WI38 (cell line): ENCODE measurements around the gene DUSP5.
A peak's percentile ranks its signal among the peaks of the same experiment; 100 is the strongest.

Experiments used
- H3K4me3 ChIP-seq: 2 replicates; pipeline ENCODE4 v1.5.1; 2011; ENCODE audit warnings: low read depth, mild to moderate bottlenecking, control low read depth, low read length
- CTCF ChIP-seq: IDR thresholded peaks from 2 replicates; pipeline ENCODE4 v1.5.1; 2012; ENCODE audit warnings: low read depth, mild to moderate bottlenecking, control low read depth, low read length

The DUSP5 gene

DNA sequence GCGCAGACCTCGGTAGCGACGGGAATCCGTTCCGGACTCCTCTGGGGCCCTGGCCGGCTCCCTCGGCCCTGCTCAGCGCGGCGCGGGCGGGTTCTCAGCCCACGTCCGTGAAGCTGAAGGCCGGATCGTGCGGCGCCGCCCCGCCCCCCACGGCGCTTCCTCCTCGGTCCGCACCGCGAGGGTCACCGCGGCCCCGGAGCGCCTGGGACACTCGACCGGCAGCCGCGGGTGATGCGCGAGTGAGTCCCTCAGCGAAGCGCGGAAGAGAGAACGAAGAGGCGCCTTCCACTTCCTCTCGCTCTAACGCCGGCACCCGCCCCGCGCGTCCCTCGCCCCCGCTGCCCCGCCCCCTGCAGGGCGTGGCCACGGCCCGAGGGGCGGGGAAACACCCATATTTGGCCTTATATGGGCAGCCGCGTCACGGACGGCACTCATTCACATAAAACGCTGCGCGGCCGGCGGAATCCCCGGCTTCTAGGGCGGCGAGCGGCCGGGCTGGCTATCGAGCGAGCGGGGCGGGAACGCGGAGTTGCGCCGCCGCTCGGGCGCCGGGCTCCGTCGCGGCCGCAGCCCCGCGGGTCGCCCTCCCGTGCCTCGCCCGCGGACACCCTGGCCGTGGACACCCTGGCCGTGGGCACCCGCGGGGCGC is at the start of gene DUSP5:
TSS of gene DUSP5 (plus strand) at position 470 of the 649 bp plus-strand sequence. CDS start 215 bp downstream, outside the sequence.
- no peak for TF ChIP-seq CTCF

DNA sequence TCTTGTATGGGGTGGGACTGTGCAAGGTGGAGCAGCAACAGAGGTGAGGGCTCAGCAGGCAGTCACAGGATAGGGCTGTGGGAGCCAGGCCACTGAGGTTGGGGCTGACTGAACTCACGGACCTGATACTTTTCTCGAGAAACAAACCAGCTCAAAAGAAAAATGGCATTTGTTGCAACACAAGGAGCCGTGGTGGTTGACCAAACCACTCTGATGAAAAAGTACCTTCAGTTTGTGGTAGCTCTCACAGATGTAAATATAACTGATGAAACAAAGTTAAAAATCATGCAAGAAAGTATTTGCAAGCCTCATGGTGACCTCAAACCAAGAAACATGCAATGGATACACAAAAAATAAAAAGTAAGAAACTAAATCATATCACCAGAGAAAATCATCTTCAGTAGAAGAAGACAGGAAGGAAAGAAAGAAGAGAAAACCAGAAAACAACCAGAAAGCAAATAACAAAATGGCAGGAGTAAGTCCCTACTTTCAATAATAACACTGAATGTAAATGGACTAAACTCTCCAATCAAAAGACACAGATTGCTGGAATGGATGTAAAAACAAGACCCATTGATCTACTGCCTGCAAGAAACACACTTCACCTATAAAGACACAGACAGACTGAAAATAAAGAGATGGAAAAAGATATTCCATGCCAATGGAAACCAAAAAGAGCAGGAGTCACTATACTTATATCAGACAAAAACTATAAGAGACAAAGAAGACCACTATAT is 48.9 kb upstream of the DUSP5 start:
- no peak for TF ChIP-seq CTCF
- no peak overlapping the region for H3K4me3 ChIP-seq

More for the DNA sequence above, at the start of gene DUSP5:
- H3K4me3 ChIP-seq = peak within 1 kb of the TSS; percentile 81

DNA sequence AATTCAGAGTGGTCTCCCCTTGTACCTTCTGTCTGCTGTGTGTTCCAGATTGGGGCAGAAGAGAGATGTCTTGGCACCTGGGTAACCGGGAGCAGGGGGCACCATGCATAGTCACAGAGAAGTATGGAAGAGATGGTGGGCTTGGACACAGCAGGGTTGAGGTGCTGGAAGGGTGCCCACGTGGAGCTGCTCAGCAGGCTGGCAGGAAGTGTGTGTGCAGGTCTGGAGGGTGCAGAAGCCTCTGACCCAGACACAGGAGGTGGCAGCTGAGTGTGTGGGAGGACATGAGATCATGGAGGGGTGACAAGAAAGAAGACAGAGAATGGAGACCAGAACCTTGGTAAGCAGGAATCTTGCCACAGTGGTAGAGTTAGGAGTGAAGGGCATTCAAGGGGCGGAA is 42.3 kb upstream of the DUSP5 start:
- no peak overlapping the region for H3K4me3 ChIP-seq
- no peak for TF ChIP-seq CTCF

DNA sequence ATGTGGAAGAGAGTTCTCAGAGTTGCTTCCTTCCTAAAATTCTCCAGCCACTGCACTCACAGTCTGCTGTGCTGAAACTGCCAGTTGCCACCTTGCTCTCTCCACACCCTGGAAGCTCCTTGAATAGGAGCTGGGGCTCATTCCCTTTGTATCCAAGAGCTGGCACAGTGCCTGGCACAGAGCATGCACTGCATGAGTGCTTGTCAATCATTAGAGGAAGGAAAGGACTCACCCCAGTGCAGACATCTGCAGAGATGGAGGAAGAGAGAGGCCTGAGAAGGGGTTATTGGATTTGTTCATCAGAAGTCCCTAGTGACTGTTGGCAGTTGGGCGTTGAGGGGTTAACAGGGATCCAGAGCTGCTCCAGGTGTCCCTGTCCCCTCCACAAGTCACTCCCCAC is 41.7 kb upstream of the DUSP5 start:
- TF ChIP-seq CTCF = no peak

DNA sequence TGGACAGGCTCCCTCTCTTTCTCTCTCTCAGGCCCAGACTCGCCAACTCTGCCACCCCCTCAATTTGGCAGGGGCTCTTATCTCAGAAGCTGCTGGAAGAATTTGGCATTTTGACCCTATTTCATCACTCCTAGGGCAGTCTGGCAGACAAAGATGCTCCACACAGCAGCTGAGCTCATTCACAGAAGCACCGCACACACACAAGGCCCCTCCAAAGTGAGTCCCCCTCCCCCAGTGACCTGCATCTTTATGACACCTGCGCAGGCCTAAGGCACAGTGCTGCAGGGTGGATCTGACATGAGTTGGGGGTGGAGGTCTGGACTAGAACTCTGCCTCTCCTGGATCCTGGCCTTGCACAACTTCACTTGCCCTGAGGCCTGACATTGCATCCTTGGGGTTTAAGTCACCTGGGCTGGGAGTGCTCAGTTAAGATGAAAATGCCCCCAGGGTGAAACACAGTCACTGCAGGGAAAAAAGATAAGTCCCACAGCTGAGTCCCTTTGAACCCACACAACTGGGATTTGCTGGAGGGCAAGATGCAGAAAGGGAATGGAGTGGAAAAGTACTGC is 41.1 kb upstream of the DUSP5 start:
- no peak for TF ChIP-seq CTCF
- H3K4me3 ChIP-seq = no peak overlapping the region

More for the DNA sequence above, 41.7 kb upstream of the DUSP5 start:
- H3K4me3 ChIP-seq = no peak overlapping the region

- no peak overlapping the region for H3K4me3 ChIP-seq
- TF ChIP-seq CTCF = no peak
These were observed 39.9 kb upstream of the DUSP5 start for GRCh38 chr10:110457851-110458250.

GRCh38 chr10:110458266-110458920 is 39.3 kb upstream of the DUSP5 start:
- no peak overlapping the region for H3K4me3 ChIP-seq
- no peak for TF ChIP-seq CTCF
